Activated T-helper 2 cell treated with anti-CD3 and anti-CD28 coated beads, Interferon-gamma antibody, Interleukin-2, Interleukin-4, amounts not matched to agents 10 μg/mL and 5 μg/mL and 100 μg/mL, durations not matched to agents 14 hours and 24 hours and 36 hours (primary cell): ENCODE measurements around the gene NPTX1. TPM values are rescaled to one million over a fixed set of nuclear protein-coding genes. Genes with fewer than 3 reads are reported as not detected.

Source experiments
- DNase-seq: peaks from one replicate; pipeline ENCODE4 v3.0.0; 2021; ENCODE audit warnings: low spot score
- H3K27ac Mint-ChIP-seq: one replicate; pipeline ENCODE4 v1.8.0; 2021; ENCODE audit warnings: mixed read lengths
- H3K27me3 Mint-ChIP-seq: one replicate; pipeline ENCODE4 v1.8.0; 2021; ENCODE audit warnings: low read depth, mixed read lengths
- H3K36me3 Mint-ChIP-seq: one replicate; pipeline ENCODE4 v1.8.0; 2021; ENCODE audit warnings: low read depth, mixed read lengths
- H3K4me1 Mint-ChIP-seq: one replicate; pipeline ENCODE4 v1.8.0; 2021; ENCODE audit warnings: low read depth, mixed read lengths
- H3K4me3 Mint-ChIP-seq: one replicate; pipeline ENCODE4 v1.8.0; 2021; ENCODE audit warnings: low read depth, mild to moderate bottlenecking, moderate library complexity, mixed read lengths
- H3K9me3 Mint-ChIP-seq: one replicate; pipeline ENCODE4 v1.8.0; 2021; ENCODE audit warnings: mixed read lengths
- intact Hi-C: fragments of 100-400 bp; cut with micrococcal nuclease; formaldehyde crosslinking; loops from one replicate; pipeline ENCODE4 v1.15.1; 2023
- total RNA-seq: library from RNA; stranded (reverse); gene quantifications from 2 replicates; pipeline ENCODE4 v1.2.3, GENCODE V29; 2022

The NPTX1 gene
- total RNA-seq, 1 donor from 2014 or later = 5.7 TPM

- H3K9me3 Mint-ChIP-seq = no peaks in the 10 kb centered on the region
- DNase-seq = no peak
Observed at GRCh38 chr17:80449194-80449929, 27.0 kb downstream of the NPTX1 start.

GRCh38 chr17:80447790-80448189 is 28.6 kb downstream of the NPTX1 start:
- no peaks in the 10 kb centered on the region for H3K4me1 Mint-ChIP-seq
- H3K9me3 Mint-ChIP-seq = no peaks in the 10 kb centered on the region
- no peak overlapping the region for H3K4me3 Mint-ChIP-seq
- H3K27ac Mint-ChIP-seq = no peak overlapping the region
- DNase-seq = no peak
- H3K36me3 Mint-ChIP-seq = no peaks in the 10 kb centered on the region
- intact Hi-C loops = no loop called here
- no peaks in the 10 kb centered on the region for H3K27me3 Mint-ChIP-seq

More at GRCh38 chr17:80449194-80449929, 27.0 kb downstream of the NPTX1 start:
- H3K27me3 Mint-ChIP-seq = no peaks in the 10 kb centered on the region
- H3K4me3 Mint-ChIP-seq = no peak overlapping the region
- H3K36me3 Mint-ChIP-seq = no peaks in the 10 kb centered on the region
- intact Hi-C loops = no loop called here
- H3K4me1 Mint-ChIP-seq = peaks cover 6% of the 10 kb centered on the region
- no peak overlapping the region for H3K27ac Mint-ChIP-seq

GRCh38 chr17:80446645-80447405 is 29.6 kb downstream of the NPTX1 start:
- intact Hi-C loops = no loop called here
- H3K9me3 Mint-ChIP-seq = no peaks in the 10 kb centered on the region
- H3K4me1 Mint-ChIP-seq = no peaks in the 10 kb centered on the region
- H3K27ac Mint-ChIP-seq = no peak overlapping the region
- H3K27me3 Mint-ChIP-seq = no peaks in the 10 kb centered on the region
- DNase-seq = no peak
- H3K4me3 Mint-ChIP-seq = no peak overlapping the region
- no peaks in the 10 kb centered on the region for H3K36me3 Mint-ChIP-seq

GRCh38 chr17:80445726-80446110 is 30.7 kb downstream of the NPTX1 start:
- Mint-ChIP-seq H3K27me3 (no peaks in the 10 kb centered on the region), H3K36me3 (no peaks in the 10 kb centered on the region), H3K9me3 (no peaks in the 10 kb centered on the region), H3K4me1 (no peaks in the 10 kb centered on the region), H3K4me3 (no peak overlapping the region), H3K27ac (no peak overlapping the region)
- DNase-seq = no peak
- intact Hi-C loops = no loop called here

GRCh38 chr17:80445007-80445725 is 31.2 kb downstream of the NPTX1 start:
- DNase-seq = no peak
- Mint-ChIP-seq H3K9me3 (no peaks in the 10 kb centered on the region), H3K36me3 (no peaks in the 10 kb centered on the region), H3K4me1 (no peaks in the 10 kb centered on the region), H3K27ac (no peak overlapping the region), H3K4me3 (no peak overlapping the region), H3K27me3 (no peaks in the 10 kb centered on the region)
- intact Hi-C loops = no loop called here

GRCh38 chr17:80444644-80444979 is 31.8 kb downstream of the NPTX1 start:
- Mint-ChIP-seq H3K36me3 (no peaks in the 10 kb centered on the region), H3K27ac (no peak overlapping the region), H3K4me1 (no peaks in the 10 kb centered on the region), H3K27me3 (no peaks in the 10 kb centered on the region), H3K9me3 (no peaks in the 10 kb centered on the region), H3K4me3 (no peak overlapping the region)
- no peak for DNase-seq
- intact Hi-C loops = no loop called here

- H3K36me3 Mint-ChIP-seq = no peaks in the 10 kb centered on the region
- DNase-seq = no peak
- intact Hi-C loops = no loop called here
- H3K27ac Mint-ChIP-seq = no peak overlapping the region
- H3K27me3 Mint-ChIP-seq = no peaks in the 10 kb centered on the region
- H3K4me3 Mint-ChIP-seq = no peak overlapping the region
- no peaks in the 10 kb centered on the region for H3K4me1 Mint-ChIP-seq
- H3K9me3 Mint-ChIP-seq = no peaks in the 10 kb centered on the region
Observed at GRCh38 chr17:80443916-80444643, 32.3 kb downstream of the NPTX1 start.

GRCh38 chr17:80443498-80443897 is 32.9 kb downstream of the NPTX1 start:
- H3K4me1 Mint-ChIP-seq = no peaks in the 10 kb centered on the region
- no peaks in the 10 kb centered on the region for H3K9me3 Mint-ChIP-seq
- no peak for DNase-seq
- intact Hi-C loops = no loop called here
- no peak overlapping the region for H3K4me3 Mint-ChIP-seq
- H3K27me3 Mint-ChIP-seq = no peaks in the 10 kb centered on the region
- no peaks in the 10 kb centered on the region for H3K36me3 Mint-ChIP-seq
- no peak overlapping the region for H3K27ac Mint-ChIP-seq

GRCh38 chr17:80442764-80443163 is 33.6 kb downstream of the NPTX1 start:
- intact Hi-C loops = no loop called here
- no peaks in the 10 kb centered on the region for H3K4me1 Mint-ChIP-seq
- no peaks in the 10 kb centered on the region for H3K27me3 Mint-ChIP-seq
- no peak for DNase-seq
- no peaks in the 10 kb centered on the region for H3K9me3 Mint-ChIP-seq
- H3K27ac Mint-ChIP-seq = no peak overlapping the region
- H3K4me3 Mint-ChIP-seq = no peak overlapping the region
- H3K36me3 Mint-ChIP-seq = no peaks in the 10 kb centered on the region

- Mint-ChIP-seq H3K27me3 (no peaks in the 10 kb centered on the region), H3K27ac (no peak overlapping the region), H3K36me3 (no peaks in the 10 kb centered on the region), H3K4me1 (no peaks in the 10 kb centered on the region), H3K9me3 (no peaks in the 10 kb centered on the region), H3K4me3 (no peak overlapping the region)
- intact Hi-C loops = no loop called here
- no peak for DNase-seq
Observed at GRCh38 chr17:80442323-80442659, 34.1 kb downstream of the NPTX1 start.

- DNase-seq = no peak
- Mint-ChIP-seq H3K4me3 (no peak overlapping the region), H3K4me1 (no peaks in the 10 kb centered on the region), H3K9me3 (no peaks in the 10 kb centered on the region), H3K36me3 (no peaks in the 10 kb centered on the region), H3K27ac (no peak overlapping the region), H3K27me3 (no peaks in the 10 kb centered on the region)
- intact Hi-C loops = no loop called here
Observed at GRCh38 chr17:80441598-80442322, 34.6 kb downstream of the NPTX1 start.

- no peak overlapping the region for H3K4me3 Mint-ChIP-seq
- DNase-seq = peak; percentile 45
- no peaks in the 10 kb centered on the region for H3K36me3 Mint-ChIP-seq
- no peak overlapping the region for H3K27ac Mint-ChIP-seq
- intact Hi-C loops = no loop called here
- H3K4me1 Mint-ChIP-seq = no peaks in the 10 kb centered on the region
- H3K9me3 Mint-ChIP-seq = no peaks in the 10 kb centered on the region
- no peaks in the 10 kb centered on the region for H3K27me3 Mint-ChIP-seq
Observed at GRCh38 chr17:80441133-80441578, 35.3 kb downstream of the NPTX1 start.
